GM19455 (cell line): ENCODE measurements around the gene BFSP2.

Experiments
- ATAC-seq: cut with Tn5 transposase; IDR thresholded peaks from one replicate; pipeline ENCODE4 v1.9.1; 2021; ENCODE audit not compliant: unreplicated experiment

Gene BFSP2, protein sequence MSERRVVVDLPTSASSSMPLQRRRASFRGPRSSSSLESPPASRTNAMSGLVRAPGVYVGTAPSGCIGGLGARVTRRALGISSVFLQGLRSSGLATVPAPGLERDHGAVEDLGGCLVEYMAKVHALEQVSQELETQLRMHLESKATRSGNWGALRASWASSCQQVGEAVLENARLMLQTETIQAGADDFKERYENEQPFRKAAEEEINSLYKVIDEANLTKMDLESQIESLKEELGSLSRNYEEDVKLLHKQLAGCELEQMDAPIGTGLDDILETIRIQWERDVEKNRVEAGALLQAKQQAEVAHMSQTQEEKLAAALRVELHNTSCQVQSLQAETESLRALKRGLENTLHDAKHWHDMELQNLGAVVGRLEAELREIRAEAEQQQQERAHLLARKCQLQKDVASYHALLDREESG

DNA sequence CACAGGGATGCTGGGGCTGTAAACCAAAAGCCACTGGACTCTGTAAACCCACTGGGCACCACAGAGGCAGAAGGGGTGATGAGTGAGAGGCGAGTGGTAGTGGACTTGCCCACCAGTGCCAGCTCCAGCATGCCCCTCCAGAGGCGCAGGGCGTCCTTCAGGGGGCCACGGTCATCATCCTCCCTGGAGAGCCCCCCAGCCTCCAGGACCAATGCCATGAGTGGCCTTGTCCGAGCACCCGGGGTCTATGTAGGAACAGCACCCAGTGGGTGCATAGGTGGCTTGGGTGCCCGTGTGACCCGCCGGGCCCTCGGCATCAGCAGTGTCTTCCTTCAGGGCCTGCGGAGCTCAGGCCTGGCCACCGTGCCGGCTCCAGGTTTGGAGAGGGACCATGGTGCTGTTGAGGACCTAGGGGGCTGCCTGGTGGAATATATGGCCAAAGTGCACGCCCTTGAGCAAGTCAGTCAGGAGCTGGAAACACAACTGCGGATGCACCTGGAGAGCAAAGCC lies at the start of gene BFSP2:
Gene BFSP2, plus strand, starts transcription at position 51 of the 510 bp plus-strand sequence. Its CDS starts 28 bp downstream, at position 79.
- no peak for ATAC-seq

DNA sequence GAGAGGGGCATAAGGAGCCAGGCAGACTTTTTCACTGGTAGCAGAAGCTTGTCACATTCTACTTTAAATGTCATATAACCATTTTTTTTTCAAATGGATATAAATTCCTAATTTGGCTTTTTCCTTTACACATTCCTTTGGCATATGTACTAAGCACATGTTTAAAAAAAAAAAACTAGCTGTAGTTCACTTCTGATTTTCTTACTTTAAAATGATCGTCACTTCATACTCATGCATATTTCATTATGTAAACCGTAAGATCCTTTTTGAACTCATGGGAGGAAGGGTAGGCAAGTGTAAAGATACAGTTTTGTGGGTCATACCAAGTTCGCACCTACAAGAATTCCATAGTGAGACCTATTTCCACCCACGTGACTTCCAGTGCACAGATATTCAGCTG lies 45.1 kb upstream of the BFSP2 start:
- ATAC-seq = no peak

DNA sequence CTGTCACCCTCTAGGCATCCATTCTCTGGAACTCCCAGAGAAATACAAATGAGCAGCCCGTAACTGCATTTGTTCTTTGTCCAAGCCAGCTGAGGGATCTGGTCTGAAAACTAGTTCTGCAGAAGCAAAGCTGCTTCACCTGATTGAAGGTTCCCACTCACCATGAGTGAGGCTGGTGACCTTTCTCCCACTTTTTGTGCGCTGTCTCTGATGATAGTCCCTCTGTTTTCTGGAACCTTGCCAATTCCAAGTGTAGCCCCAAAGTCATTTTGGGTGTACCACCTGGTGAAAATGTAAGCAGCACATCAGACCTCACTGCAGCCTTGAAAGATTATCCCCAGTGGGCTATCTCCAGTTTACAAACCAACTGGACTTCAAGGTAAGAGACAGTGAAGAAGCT lies 39.4 kb upstream of the BFSP2 start:
- ATAC-seq = no peak

DNA sequence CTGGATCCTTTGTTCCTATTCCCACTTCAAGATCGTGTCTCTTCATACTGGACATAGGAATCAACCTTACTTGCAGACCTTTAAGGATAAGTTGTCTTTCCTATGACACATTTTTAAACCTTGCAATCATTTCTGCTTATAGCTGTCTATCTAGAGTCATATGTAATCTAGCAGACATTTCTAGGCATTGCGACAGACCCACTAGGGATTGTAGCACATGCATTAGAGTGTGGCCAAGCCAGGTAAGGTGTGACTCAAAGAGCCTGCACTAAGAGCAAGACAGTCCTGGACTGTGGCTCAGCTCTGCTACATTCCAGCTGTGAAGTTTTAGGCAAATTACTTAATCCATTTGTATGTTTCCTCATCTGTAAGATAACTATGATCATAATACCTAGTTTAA lies 38.8 kb upstream of the BFSP2 start:
- no peak for ATAC-seq

DNA sequence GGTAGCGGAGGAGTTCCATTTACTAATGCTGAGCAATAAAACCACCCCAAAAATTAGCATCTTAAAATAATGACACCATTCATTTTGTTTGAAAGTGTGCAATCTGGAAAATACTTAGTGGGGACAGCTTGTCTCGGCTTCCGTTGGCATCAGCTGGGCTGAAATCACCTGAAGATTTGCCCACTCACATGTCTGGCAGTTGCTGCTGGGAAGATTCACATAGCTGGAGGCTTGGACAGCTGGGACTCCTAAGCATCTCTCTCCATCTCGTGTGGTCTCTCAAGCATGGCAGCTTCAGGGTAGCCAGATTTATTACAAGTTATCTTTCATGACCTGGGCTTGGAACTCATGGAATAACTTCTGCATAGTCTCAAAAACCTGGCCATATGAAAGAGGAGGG lies 38.4 kb upstream of the BFSP2 start:
- ATAC-seq = no peak

DNA sequence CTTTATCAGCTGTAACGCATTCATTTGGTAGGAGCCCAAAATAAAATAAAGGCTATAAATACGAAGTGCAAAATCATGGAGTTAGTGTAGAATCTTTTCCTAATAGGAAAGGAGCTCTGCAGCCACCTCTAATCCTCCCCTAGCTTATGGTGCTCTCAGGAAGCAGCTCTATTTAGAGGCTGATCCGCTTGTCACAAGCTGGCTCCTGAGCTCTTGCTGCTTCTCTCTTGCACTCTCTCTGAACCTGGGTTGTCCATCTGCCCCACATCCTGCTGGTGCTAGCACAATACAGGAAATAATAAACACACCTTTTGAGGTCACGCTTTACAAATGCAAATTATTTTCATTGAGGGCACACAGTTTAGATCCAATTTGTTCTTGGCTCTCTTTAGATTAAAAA lies 37.3 kb upstream of the BFSP2 start:
- no peak for ATAC-seq

DNA sequence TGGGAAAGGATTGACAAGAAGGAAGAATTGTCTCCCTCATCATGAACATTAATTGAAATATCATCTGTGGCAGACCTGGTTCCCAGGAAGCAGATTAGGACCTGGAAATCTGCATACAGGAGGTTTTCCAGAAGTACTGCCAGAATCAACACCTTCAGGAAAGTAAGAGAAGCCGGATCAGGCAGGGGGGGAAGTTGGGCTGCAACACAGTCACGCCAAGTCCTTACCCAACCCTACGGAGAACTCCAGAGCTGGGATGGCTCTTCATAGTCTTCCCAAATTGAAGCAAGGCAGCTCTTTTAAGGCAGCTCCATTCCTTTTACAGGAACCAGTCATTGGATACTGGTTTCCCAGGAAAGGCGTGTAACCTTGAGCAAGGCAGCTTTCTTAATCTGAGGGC lies 35.2 kb upstream of the BFSP2 start:
- no peak for ATAC-seq

DNA sequence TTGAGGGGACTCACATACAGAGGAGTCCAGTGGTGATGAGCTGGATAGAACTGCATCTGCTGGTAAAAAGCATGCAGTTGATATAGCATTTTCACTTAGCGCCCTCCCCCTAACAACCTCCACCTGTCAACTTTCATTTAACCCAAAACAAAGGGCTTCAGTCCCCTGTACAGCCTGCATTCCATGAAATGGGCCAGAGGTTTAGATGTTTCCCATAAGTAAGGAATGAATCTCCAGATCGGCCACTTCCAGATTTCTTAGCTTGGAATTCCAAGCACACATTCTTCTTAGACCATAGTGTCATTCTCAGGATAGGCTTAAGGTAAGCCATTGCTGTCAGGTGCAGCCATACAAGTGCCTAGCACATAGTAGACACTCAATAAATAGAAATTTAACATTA lies 32.9 kb upstream of the BFSP2 start:
- ATAC-seq = no peak

DNA sequence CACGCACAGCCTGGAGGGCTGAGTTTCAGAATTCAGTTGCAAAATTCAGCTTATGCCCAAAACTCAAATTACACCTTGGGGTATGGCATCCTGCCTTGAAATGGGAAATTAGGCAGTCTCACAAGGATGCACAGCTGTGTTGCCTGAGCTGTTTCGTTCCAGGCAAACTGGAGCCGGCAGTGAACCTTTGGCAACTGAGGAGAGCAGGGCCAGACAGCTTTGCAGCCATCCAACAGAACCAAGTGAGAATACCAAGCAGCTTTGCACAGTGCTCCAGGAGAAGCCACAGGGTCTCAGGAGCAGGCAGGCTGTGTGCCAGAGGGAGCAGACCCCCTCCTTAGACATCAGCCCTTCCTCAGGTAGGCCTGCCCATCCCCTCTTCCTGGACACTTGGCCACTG lies 32.5 kb upstream of the BFSP2 start:
- no peak for ATAC-seq

GRCh38 chr3:133367956-133368355 lies 31.9 kb upstream of the BFSP2 start:
- no peak for ATAC-seq

- no peak for ATAC-seq
These were observed 31.3 kb upstream of the BFSP2 start for GRCh38 chr3:133368371-133369067.

GRCh38 chr3:133369068-133369440 lies 30.8 kb upstream of the BFSP2 start:
- no peak for ATAC-seq

DNA sequence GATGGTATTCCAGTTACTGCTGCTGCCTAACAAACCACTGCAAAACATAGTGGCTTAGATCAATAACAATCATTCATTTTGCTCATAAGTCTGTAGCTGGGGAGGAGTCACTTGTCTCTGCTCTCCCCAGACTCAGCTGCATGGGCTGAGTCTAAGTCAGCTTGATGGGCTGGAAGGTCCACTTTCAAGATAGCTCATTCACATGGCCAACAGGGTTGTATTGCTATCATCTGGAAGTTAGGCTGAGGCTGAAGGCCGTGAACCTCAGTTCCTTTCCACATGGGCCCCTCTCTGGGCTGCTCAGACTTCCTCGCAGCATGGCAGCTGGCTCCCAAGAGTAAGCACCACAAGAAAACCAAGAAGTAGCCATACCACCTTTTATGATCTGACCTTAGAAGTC lies 28.7 kb upstream of the BFSP2 start:
- ATAC-seq = no peak

DNA sequence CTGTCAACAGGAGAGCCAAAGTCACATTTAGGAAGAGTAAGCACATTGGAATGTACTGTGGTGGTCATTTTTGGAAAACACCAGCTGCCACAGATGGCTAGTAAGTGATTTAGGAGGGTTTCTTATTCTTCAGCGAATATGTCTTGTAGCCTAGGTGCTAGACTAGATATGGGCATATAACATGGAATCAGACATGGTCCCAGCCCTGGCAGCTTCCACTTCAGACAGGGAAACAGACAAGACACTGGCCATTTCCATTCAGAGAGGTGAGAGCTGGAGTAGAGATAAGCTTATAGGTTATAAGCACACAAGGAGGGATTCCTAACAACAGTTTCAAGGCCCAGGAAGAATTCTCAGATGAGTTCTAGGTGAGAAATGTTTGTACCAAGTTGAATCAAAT lies 28.2 kb upstream of the BFSP2 start:
- ATAC-seq = no peak

- ATAC-seq = no peak
These were observed 25.0 kb upstream of the BFSP2 start for GRCh38 chr3:133374708-133375402.

GRCh38 chr3:133375403-133375745 lies 24.5 kb upstream of the BFSP2 start:
- no peak for ATAC-seq

GRCh38 chr3:133376810-133377209 lies 23.0 kb upstream of the BFSP2 start:
- ATAC-seq = no peak

DNA sequence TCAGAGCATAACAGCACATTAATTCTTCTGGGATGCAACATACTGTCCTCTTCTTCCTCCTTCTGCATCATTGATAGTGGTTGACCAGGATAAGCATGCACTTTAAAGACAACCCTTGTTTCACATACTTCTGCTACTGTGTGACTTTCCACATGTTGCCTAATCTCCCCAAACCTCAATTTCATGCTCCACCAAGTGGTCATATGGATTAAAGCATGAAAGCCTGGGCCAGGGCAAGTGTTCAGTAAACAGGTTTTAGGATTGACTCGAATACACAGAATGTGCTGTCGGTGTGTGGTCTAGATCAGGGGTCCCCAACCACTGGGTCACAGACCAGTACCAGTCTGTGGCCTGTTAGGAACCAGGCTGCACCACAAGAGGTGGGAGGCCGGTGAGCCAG lies 22.5 kb upstream of the BFSP2 start:
- no peak for ATAC-seq

- ATAC-seq = no peak
These were observed 19.9 kb upstream of the BFSP2 start for GRCh38 chr3:133379926-133380325.

- ATAC-seq = no peak
These were observed 19.2 kb upstream of the BFSP2 start for GRCh38 chr3:133380481-133381225.
